OCI-LY3 (cell line): Measurements from ENCODE around the gene CAPZB.

Experiments used
- H2AFZ ChIP-seq: fragments of 200-600, 300-600 bp; shearing (Covaris generic); 2 replicates; pipeline ENCODE4 v1.6.0; 2014; ENCODE audit warnings: antibody characterized with exemption, low read depth, low read length
- H3K27ac ChIP-seq: fragments of 200-600, 300-600 bp; sonication (generic); 2 replicates; pipeline ENCODE4 v1.5.1; 2014; ENCODE audit warnings: mild to moderate bottlenecking, low read length, moderate library complexity, mixed read lengths
- H3K27me3 ChIP-seq: fragments of 200-600, 300-600 bp; sonication (generic); 2 replicates; pipeline ENCODE4 v1.6.1; 2014; ENCODE audit warnings: low read depth, low read length, mixed read lengths
- H3K36me3 ChIP-seq: fragments of 200-600, 300-600 bp; sonication (generic); replicated peaks from 2 replicates; pipeline ENCODE3; 2014; ENCODE audit warnings: low read depth, low read length, mixed read lengths
- H3K4me1 ChIP-seq: fragments of 300-600, 200-600 bp; sonication (generic); 2 replicates; pipeline ENCODE4 v1.6.1; 2014; ENCODE audit warnings: low read length, mixed read lengths
- H3K4me2 ChIP-seq: fragments of 200-600, 300-600 bp; sonication (generic); 2 replicates; pipeline ENCODE4 v1.6.1; 2014; ENCODE audit warnings: low read length, mixed read lengths
- H3K4me3 ChIP-seq: fragments of 300-600, 200-600 bp; sonication (generic); 2 replicates; pipeline ENCODE4 v1.5.1; 2014; ENCODE audit warnings: antibody characterized with exemption, mild to moderate bottlenecking, low read length, moderate library complexity
- H3K79me2 ChIP-seq: fragments of 300-600, 200-600 bp; shearing (Covaris generic); 2 replicates; pipeline ENCODE4 v1.6.1; 2014; ENCODE audit warnings: mild to moderate bottlenecking, low read length, mixed read lengths
- H3K9ac ChIP-seq: fragments of 300-600, 200-600 bp; shearing (Covaris generic); 2 replicates; pipeline ENCODE4 v1.6.0; 2014; ENCODE audit warnings: mild to moderate bottlenecking, low read length, moderate library complexity
- H3K9me3 ChIP-seq: fragments of 200-600, 300-600 bp; shearing (Covaris generic); 2 replicates; pipeline ENCODE4 v1.6.1; 2014; ENCODE audit warnings: low read length, mixed read lengths; ENCODE audit not compliant: insufficient read depth
- H4K20me1 ChIP-seq: fragments of 200-600, 300-600 bp; sonication (generic); 2 replicates; pipeline ENCODE4 v1.6.1; 2016; ENCODE audit warnings: low read length, mixed read lengths; ENCODE audit not compliant: insufficient read depth
- CTCF ChIP-seq: fragments of 200-600, 300-600 bp; sonication (generic); IDR thresholded peaks from 2 replicates; pipeline ENCODE4 v1.5.1; 2014; ENCODE audit warnings: antibody characterized with exemption, low read length, low read depth
- EZH2phosphoT487 ChIP-seq: fragments of 200-600 bp; shearing (Covaris generic); IDR thresholded peaks from 2 replicates; pipeline ENCODE4 v1.6.1; 2018; ENCODE audit warnings: antibody characterized with exemption, mixed run types, low read depth

CAPZB gene

GRCh38 chr1:19419691-19420090, 65.6 kb downstream of the CAPZB start:
- Histone ChIP-seq H2AFZ (no peak overlapping the region), H3K4me3 (no peak overlapping the region), H3K9me3 (no peaks in the 10 kb centered on the region), H3K79me2 (peaks cover 28% of the 10 kb centered on the region), H3K27me3 (no peaks in the 10 kb centered on the region), H3K27ac (no peak overlapping the region), H3K36me3 (peaks cover 6% of the 10 kb centered on the region), H3K4me2 (no peak overlapping the region), H4K20me1 (peaks cover 21% of the 10 kb centered on the region), H3K9ac (no peak overlapping the region), H3K4me1 (peaks cover under 1% of the 10 kb centered on the region; the same call in 1 of the 2 replicates)
- TF ChIP-seq EZH2phosphoT487 (no peak), CTCF (no peak)

- H4K20me1 ChIP-seq = peaks cover 22% of the 10 kb centered on the region
Measured at GRCh38 chr1:19418503-19418971, 66.8 kb downstream of the CAPZB start.

DNA sequence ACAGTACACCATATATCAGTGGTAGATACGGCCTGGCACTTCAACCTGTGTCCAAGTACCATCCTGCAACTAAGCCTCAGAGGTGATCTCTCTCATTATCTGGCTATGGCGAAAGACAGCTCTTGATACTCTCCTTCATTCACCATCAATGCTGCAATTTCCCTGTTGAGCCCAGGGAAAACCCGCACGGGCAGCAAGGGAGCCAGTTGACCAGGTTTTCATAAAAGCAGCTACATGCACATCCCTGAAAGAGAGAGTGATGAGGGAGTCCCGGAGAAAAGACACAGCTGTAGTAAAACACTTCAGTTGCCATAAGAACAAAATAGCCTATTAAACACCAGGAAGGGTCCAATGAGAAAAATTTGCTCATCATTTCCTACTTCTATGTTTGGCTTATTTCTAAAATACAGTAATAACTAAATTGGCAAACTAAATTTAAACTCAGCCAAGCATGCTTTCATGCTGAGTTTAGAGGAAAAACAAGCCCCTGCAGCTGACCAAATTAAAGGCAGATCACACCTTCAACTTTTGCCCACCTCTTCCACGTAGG, 68.3 kb downstream of the CAPZB start:
- H3K9ac ChIP-seq = no peak overlapping the region
- H3K4me1 ChIP-seq = peaks cover 15% of the 10 kb centered on the region
- no peak overlapping the region for H3K4me3 ChIP-seq
- H3K36me3 ChIP-seq = peaks cover 6% of the 10 kb centered on the region
- no peak for TF ChIP-seq EZH2phosphoT487
- no peak for TF ChIP-seq CTCF
- H3K79me2 ChIP-seq = peaks cover 19% of the 10 kb centered on the region
- no peak overlapping the region for H3K27ac ChIP-seq
- no peak overlapping the region for H2AFZ ChIP-seq
- peaks cover 21% of the 10 kb centered on the region for H4K20me1 ChIP-seq
- H3K9me3 ChIP-seq = no peaks in the 10 kb centered on the region
- no peaks in the 10 kb centered on the region for H3K27me3 ChIP-seq
- no peak overlapping the region for H3K4me2 ChIP-seq

More at GRCh38 chr1:19418503-19418971, 66.8 kb downstream of the CAPZB start:
- no peaks in the 10 kb centered on the region for H3K27me3 ChIP-seq
- peaks cover 4% of the 10 kb centered on the region; the same call in 1 of the 2 replicates for H3K4me1 ChIP-seq
- no peak overlapping the region for H3K9ac ChIP-seq
- H3K4me3 ChIP-seq = no peak overlapping the region
- H3K9me3 ChIP-seq = no peaks in the 10 kb centered on the region
- no peak overlapping the region for H3K4me2 ChIP-seq
- H3K79me2 ChIP-seq = peaks cover 23% of the 10 kb centered on the region
- peaks cover 6% of the 10 kb centered on the region for H3K36me3 ChIP-seq
- no peak overlapping the region for H3K27ac ChIP-seq
- no peak overlapping the region for H2AFZ ChIP-seq
- TF ChIP-seq EZH2phosphoT487 (no peak), CTCF (no peak)

- Histone ChIP-seq H3K79me2 (peaks cover 14% of the 10 kb centered on the region), H4K20me1 (peaks cover 20% of the 10 kb centered on the region), H3K9ac (no peak overlapping the region), H3K27ac (no peak overlapping the region), H3K27me3 (no peaks in the 10 kb centered on the region), H3K4me2 (no peak overlapping the region), H2AFZ (no peak overlapping the region), H3K4me1 (peaks cover 24% of the 10 kb centered on the region), H3K9me3 (no peaks in the 10 kb centered on the region), H3K4me3 (no peak overlapping the region), H3K36me3 (peaks cover 6% of the 10 kb centered on the region)
- TF ChIP-seq EZH2phosphoT487 = no peak
- TF ChIP-seq CTCF = no peak
Measured at GRCh38 chr1:19416145-19416544, 69.2 kb downstream of the CAPZB start.
